ENCODE data around the gene CDH13. TPM values are rescaled to one million over a fixed set of nuclear protein-coding genes. Genes with fewer than 3 reads are reported as not detected.

The CDH13 gene
- total and polyA plus RNA-seq, 2 experiments from 2014 or later = 2.9 to 4.8 TPM

DNA sequence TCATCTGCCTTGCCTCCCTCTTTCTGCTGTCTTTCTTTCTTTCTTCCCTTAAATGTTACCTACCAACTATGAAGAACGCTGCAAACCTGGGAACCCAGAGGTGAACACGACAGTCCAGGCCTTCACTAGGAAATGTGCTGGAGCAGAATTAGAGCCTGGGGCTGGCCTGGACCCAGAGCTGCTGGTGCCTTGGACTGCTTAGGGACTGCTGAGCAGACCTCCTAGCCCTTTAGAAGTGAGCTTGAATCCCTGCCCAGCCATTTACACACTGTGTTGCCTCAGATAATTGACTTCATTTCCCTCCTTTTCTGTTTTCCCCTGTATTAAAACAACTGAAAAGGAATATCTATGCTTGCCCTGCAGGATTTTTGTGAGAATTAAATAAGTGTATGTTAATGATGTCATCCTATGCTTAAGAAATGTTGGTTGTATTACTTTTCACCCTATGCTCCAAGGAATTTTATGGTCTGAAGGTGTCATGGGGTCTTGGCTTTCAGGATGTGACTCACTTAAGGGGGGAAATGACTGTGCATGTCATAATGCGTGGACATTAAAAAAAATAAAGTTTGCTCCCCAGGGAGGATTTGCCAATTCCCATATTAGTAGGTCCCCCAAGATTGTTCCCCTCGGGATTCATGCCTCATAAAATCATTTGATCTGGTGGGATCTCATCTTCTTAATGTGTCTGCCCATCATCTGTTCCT lies 11.5 kb downstream of the CDH13 start:
- Histone ChIP-seq H3K4me1 (ENCODE audit: low read depth) (no peaks in the 10 kb centered on the region), H3K9me3 (ENCODE audit: low read depth) (no peaks in the 10 kb centered on the region), H3K27me3 (no peaks in the 10 kb centered on the region), H3K36me3 (no peaks in the 10 kb centered on the region), H3K27ac (no peak overlapping the region), H3K4me3 (no peak overlapping the region)
- DNase-seq (ENCODE audit: low read depth in 1 of 2, low spot score in 1 of 2) = peak in 1 of 2 donors; percentile 81
- TF ChIP-seq, protein P1, sequence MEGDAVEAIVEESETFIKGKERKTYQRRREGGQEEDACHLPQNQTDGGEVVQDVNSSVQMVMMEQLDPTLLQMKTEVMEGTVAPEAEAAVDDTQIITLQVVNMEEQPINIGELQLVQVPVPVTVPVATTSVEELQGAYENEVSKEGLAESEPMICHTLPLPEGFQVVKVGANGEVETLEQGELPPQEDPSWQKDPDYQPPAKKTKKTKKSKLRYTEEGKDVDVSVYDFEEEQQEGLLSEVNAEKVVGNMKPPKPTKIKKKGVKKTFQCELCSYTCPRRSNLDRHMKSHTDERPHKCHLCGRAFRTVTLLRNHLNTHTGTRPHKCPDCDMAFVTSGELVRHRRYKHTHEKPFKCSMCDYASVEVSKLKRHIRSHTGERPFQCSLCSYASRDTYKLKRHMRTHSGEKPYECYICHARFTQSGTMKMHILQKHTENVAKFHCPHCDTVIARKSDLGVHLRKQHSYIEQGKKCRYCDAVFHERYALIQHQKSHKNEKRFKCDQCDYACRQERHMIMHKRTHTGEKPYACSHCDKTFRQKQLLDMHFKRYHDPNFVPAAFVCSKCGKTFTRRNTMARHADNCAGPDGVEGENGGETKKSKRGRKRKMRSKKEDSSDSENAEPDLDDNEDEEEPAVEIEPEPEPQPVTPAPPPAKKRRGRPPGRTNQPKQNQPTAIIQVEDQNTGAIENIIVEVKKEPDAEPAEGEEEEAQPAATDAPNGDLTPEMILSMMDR (IDR thresholded peaks at IDR 0.05; ENCODE audit: low read depth, low read length) = no peak

DNA sequence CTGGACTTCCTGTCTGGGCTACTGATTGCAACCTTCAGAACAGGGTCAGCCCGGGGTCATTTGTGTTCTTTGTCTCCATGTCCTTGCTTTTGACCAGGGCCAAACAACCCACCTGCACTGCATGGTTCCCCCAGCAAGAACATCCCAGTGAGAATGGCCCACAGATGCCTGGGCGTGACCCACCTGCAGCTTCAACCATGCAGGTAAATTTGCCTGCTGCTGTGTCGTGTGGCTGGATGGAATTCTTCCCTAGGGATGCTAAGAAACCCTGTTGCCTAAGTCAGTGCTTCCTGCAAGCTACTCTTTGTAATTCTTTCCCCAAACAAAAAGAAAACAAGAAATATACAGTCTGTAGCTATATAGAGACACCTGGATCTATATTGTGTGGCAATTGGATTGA lies 12.5 kb downstream of the CDH13 start:
- Histone ChIP-seq H3K36me3 (no peaks in the 10 kb centered on the region), H3K27ac (no peak overlapping the region), H3K9me3 (ENCODE audit: low read depth) (no peaks in the 10 kb centered on the region), H3K27me3 (no peaks in the 10 kb centered on the region), H3K4me1 (ENCODE audit: low read depth) (no peaks in the 10 kb centered on the region), H3K4me3 (no peak overlapping the region)
- TF ChIP-seq, protein P1 (IDR thresholded peaks at IDR 0.05; ENCODE audit: low read depth, low read length) = no peak
- no peak for DNase-seq (ENCODE audit: low read depth in 1 of 2, low spot score in 1 of 2)

DNA sequence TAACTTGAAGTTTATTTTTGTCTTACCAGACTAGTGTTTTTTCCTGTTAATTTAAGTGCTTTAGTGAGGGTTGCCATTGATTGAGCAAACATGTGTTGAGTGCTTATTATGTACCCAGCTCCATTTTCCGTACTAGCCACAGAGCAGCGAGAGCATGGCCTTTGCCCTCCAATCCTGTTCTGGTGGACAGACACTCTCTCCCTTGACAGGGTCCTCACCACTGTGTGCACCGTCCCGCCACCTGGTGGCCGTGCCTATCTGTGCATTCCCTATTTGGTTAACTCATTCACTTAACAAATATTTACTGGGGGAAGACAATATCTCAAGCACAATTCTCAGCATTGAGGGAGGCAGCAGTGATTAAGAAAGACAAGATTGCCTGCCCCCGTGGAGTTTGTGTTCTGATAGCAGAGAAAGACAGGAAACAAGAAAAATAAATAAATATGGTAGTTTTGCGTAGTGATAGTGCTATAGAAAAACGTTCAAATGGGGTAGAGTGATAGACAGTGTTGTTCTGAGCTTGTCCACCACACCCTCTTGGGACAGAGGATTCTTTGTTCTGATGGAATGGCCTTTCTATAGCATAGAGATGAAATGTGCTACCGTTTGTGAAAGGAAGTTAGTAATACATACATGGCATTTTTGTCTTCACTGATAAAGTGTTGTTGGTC lies 13.0 kb downstream of the CDH13 start:
- TF ChIP-seq, protein P1 (IDR thresholded peaks at IDR 0.05; ENCODE audit: low read depth, low read length) = peak; percentile 91
- Histone ChIP-seq H3K27me3 (no peaks in the 10 kb centered on the region), H3K4me1 (ENCODE audit: low read depth) (peaks cover 2% of the 10 kb centered on the region), H3K36me3 (no peaks in the 10 kb centered on the region), H3K4me3 (no peak overlapping the region), H3K27ac (no peak overlapping the region), H3K9me3 (ENCODE audit: low read depth) (no peaks in the 10 kb centered on the region)
- DNase-seq (ENCODE audit: low read depth in 1 of 2, low spot score in 1 of 2) = peak; percentile 77 to 78

DNA sequence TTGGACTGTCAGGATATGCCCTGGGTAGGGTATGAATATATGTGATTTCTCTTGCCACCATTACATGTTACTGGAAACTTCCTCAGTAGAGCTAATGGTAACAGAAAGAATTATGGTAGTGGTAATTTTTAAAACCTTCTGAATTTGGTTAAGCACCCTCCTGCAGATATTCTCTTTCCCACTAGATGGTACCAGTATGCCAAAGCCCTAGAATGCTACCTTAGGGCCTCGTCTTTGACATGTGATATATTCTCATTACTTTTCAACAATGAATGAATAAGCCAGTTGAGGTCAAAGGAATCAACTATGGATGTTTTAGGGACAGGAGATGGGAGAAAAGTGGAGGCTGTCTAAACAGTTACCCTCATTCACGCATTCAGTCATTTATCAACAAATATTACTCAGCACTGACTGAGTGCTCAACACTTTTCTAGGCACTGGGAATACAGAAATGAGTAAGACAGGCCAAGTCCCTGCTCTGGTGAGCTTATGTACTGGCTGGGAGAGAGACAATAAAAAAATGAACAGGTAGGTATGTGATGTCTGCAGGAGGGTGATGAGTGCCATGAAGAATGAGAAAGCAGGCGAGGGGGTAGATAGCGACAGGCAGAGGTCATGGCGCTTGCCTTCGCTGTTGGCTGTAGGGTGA lies 14.7 kb downstream of the CDH13 start:
- Histone ChIP-seq H3K36me3 (no peaks in the 10 kb centered on the region), H3K4me3 (no peak overlapping the region), H3K4me1 (ENCODE audit: low read depth) (peaks cover 3% of the 10 kb centered on the region), H3K27ac (no peak overlapping the region), H3K27me3 (no peaks in the 10 kb centered on the region), H3K9me3 (ENCODE audit: low read depth) (no peaks in the 10 kb centered on the region)
- DNase-seq (ENCODE audit: low read depth in 1 of 2, low spot score in 1 of 2) = peak in 1 of 2 donors; percentile 63
- TF ChIP-seq, protein P1 (IDR thresholded peaks at IDR 0.05; ENCODE audit: low read depth, low read length) = peak; percentile 56

DNA sequence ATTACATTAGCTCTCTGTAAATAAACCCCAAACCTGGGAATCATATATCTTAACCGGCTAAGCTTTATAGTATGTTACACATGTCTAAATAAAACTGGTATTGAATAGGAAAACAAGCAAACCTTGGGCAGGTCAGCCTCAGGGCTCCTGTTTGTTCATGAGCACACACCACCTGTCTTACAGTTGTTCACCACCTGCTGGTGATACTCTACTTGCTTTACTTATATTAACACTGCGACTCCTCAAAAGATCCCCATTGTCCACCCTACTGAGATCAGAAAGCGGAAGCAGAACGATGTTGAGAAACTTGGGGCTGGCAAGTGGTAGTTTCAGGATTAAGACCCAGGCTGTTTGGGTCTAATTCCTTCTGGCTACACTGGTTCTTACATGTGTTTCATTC lies 16.4 kb downstream of the CDH13 start:
- no peaks in the 10 kb centered on the region for H3K27me3 ChIP-seq
- DNase-seq (ENCODE audit: low read depth in 1 of 2, low spot score in 1 of 2) = no peak
- H3K9me3 ChIP-seq (ENCODE audit: low read depth) = no peaks in the 10 kb centered on the region
- TF ChIP-seq, protein P1 (IDR thresholded peaks at IDR 0.05; ENCODE audit: low read depth, low read length) = no peak
- H3K27ac ChIP-seq = no peak overlapping the region
- peaks cover 3% of the 10 kb centered on the region for H3K4me1 ChIP-seq (ENCODE audit: low read depth)
- H3K4me3 ChIP-seq = no peak overlapping the region
- H3K36me3 ChIP-seq = no peaks in the 10 kb centered on the region

Measured in cardiac muscle cell (in vitro differentiated cells and primary cell).